Right ventricle myocardium superior (tissue), 1 donor: ENCODE results near the gene HFE. TPM values are rescaled to one million over a fixed set of nuclear protein-coding genes. Genes with fewer than 3 reads are reported as not detected.

Experiments used
- total RNA-seq: library from RNA; stranded (reverse); fragmentation: NEBNext Ultra II Directional; extraction: Animal tissue kit (Norgen Biotek cat#: 25700); gene quantifications from one replicate; pipeline ENCODE4 v1.2.1, GENCODE V29; 2021
- donor health status: DM: no; HTN: yes; CAD: no; lungs with severe emphysema.

Gene HFE
- total RNA-seq, 1 donor from 2014 or later: 5.2 TPM

Other genes starting within 250 kb of the HFE start
- not detected for gene SLC17A3, start 213.2 kb upstream of the HFE start, total RNA-seq
- gene SLC17A2, start 156.7 kb upstream of the HFE start, total RNA-seq: not detected
- gene TRIM38, start 124.6 kb upstream of the HFE start, total RNA-seq: 2.3 TPM